HG02970 (cell line): ENCODE data around the gene MADCAM1.
"Not testable (repeated sequence)": the region's sequence is repeated elsewhere in the genome, so short reads cannot be mapped to it uniquely, and the experiment has no call there.

Experiments
- ATAC-seq: cut with Tn5 transposase; IDR thresholded peaks from one replicate; pipeline ENCODE4 v1.9.1; 2021; ENCODE audit warnings: mild to moderate bottlenecking, moderate library complexity, moderate number of reproducible peaks; ENCODE audit not compliant: unreplicated experiment, low FRiP score

The MADCAM1 gene

DNA sequence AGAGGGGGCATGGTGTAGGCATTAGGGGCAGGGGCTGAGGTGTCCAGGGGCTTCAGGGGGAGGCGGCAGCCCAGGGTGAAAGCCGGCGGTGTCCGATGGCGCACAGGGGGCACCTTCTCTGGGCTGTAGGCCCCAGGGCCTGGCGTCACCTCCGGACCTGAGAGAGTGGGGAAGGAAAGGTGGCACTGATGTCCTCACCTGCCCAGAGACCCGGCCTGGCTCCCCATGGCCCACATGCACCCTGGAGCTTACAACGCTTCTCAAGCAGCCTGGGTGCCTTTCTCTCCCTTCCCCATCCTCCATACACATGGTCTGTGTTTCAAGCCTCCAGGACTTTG lies 32.1 kb upstream of the MADCAM1 start:
- ATAC-seq: no peak

DNA sequence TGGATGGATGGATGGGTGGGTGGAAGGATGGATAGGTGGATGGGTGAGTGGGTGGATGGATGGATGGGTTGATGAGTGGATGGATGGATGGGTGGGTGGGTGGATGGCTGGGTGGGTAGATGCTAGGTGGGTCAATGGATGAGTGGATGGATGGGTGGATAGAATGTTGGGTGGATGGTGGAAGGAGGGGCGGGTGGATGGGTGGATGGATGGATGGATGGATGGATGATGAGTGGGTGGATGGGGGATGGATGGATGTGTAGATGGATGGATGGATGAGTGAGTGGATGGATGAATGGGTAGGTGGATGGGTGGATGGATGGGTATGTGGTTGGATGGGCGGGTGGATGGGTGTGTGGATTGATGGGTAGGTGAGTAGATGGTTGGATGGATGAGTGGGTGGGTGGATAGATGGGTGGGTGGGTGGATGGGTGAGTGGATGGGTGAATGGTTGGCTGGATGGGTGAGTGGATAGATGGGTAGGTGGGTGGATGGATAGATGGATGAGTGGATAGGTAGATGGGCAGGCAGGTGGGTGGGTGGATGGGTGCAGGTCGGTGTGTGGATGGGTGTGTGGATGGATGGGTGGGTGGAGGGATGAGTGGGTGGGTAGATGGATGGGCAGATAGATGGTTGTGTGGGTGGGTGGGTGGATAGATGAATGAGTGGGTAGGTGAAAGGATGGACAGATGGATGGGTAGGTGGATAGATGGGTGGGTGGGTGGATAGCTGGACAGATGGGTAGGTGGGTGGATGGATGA lies 31.1 kb upstream of the MADCAM1 start:
- no peak for ATAC-seq

DNA sequence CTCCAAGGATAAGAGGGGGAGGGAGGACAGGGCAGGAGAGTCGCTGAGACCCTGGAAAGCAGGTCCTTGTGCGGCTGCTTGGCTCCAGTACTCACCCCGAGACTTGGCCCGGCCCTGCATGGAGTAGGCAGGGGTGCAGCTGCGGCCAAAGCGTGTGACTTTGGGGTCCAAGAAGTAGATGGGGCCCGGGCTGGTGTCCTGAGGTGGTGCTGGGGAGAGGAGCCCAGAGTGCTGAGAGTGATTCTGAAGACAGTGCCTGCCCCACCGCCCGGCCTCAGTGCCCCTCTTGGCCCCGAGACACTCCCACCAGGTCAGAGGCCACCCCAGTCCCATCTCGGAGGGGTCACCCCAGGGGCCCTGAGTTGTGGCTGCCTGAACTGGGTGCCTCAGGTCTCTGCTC lies 28.7 kb upstream of the MADCAM1 start:
- ATAC-seq: no peak

DNA sequence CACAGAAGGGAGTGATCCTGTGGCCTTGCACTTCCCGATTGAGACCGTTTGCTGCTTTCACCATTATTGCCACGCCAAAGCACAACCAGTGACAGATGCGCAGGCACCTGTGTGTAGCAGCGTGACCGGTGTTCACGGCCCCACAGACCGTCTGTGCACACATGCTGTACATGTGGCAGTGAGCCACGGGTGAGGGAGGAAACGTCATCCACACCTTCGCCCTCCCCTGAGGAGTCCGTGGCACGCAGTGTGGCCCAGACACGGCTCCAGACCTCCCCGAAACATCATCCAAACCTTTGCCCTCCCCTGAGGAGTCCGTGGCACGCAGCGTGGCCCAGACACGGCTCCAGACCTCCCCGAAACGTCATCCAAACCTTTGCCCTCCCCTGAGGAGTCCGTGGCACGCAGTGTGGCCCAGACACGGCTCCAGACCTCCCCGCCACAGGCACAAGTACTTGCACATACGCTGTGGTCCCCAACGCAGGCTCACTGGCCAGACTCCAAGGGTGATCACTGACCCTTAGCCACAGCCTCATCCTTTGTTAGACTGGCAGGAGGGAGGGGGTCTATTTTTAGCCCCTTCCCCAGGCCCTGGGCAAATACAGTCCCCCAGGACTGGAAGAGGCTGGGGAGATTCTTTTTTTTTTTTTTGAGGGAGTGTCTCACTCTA lies 27.6 kb upstream of the MADCAM1 start:
- no peak for ATAC-seq

DNA sequence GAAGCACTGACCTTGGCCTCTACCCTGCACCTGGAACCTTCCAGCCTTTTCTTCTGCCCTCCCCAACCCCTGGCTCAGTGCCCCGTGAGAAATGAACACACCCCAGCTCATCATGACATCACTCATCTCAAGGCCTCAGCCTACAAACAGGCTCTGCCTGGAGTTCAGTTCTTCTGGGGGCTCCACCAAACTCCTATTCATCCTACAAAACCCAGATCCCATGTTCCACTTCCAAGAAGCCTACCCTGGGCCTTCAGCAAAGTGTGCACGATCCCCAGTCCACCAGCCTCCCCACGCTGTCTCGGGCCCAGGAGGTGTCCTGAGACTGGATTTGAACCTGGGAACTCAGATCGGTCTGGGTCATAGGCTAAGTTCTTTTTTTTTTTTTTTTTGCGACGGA lies 26.5 kb upstream of the MADCAM1 start:
- ATAC-seq: no peak

DNA sequence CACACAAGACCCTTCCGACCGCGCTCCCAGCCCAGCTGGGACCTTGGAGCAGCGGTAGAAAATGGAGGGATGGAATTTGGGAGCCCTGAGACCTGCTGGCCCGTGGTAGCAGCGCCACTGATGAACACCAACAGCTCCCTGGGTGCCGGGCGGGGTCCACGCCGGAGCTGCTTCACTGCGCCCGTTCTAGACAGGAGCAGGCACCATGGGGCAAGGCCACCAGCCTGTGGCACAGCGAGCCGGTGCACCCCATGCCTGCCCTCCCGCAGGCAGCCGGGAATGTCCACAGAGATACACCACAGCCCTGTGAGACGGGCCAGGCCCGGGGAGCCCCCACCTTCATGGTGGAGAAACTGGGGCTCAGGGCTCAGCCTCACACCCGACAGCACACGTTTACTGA lies 25.6 kb upstream of the MADCAM1 start:
- no peak for ATAC-seq

DNA sequence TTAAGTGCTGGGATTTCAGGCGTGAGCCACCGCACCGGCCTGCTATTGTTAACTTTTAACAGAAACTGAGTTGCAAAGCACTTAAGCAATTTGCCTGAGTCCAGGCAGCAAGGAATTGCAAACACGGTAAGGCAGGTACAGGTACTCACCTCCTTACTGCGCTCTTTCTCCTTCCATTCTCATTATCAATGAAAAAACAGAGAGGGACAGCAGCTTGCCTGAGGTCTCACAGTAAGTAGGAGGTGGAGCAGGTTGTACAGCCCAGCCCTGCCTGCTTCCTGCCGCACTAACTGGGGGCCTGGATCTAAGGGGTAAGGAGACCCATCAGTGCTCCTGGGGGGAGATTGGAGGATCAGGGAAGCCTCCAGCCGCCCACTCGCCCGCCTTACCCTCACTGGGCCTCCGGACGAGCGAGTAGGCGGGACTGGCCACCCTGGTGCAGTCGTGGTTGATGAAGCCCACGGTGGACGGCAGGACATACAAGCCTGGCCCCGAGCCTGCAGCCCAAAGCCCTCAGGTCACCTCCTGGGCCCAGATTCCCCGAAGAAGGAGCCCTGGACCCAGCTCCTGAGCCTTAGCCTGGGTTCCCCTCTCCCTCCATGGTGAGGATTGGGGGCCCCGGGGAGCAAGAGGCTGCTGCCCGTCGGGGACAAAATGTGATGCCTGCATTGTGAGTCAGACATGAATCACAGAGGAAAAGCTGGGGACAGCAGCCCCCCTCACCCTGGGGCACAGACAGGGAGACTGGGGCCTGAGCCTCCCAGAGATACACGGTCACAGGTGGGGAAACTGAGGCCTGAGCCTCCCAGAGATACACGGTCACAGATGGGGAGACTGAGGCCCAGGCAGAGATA lies 24.1 kb upstream of the MADCAM1 start:
- no peak for ATAC-seq

DNA sequence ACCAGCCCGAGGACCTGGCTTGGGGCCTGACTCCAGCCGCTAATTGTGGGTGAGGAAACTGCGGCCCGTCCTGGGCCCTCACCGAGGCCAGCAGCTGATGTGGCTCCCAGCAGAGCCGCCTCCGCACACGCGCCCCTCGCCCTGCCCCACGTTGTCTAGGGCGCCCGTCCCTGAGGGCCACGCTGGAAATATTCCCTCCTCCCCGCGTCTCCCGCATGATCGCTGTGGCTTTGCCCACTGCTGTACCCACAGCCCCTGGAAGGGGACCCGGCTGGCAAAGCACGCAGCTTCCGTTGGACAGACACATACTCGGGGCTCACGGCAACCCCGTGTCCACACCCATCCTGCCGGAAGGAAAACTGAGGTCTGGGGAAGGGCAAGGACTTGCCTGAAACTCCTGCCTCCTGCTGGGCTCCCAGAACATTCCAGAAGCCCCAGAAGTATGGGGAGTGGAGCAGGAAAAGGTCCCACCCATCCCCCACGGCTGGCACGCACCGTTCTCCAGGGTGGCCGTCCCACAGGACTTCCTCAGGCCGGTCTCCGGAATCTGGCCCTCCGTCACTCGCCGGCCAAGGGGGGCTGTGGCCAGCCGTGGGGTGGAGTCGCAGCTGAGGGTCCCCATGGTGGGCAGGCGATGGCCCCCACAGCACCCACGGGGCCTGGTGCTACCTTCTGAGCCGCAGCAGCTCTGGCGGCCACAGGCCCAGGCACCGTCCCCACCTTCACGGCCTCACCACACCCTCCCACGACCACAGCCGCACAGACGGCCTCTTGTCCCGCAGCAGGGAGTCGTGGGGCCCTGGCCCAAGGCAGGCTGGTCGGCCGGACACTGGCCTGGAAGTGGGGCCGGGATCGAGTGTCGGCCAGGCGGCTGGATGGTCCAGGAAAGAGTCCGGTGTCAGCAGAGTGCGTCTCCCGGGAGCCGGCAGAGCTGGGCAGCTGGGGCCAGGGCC lies 21.9 kb upstream of the MADCAM1 start:
- no peak for ATAC-seq

DNA sequence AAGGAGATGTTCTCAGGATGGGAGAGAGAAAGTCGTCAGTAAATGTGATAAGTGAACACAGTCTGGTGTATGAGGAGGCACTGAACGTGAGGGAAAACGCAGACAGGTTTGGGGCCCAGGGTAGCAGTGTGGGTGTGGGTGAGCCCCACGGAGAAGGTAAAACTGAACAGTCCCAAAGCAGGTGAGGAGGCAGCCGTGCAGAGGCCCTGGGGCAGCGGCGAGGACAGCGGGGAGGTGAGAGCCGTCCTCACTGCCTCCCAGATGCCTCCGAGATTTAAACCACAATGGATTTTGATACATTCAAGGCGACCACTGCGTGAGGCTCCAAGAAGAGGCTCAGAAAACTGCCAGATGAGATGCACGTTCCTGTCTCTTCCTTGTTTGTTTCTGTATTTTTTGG lies 20.9 kb upstream of the MADCAM1 start:
- no peak for ATAC-seq

DNA sequence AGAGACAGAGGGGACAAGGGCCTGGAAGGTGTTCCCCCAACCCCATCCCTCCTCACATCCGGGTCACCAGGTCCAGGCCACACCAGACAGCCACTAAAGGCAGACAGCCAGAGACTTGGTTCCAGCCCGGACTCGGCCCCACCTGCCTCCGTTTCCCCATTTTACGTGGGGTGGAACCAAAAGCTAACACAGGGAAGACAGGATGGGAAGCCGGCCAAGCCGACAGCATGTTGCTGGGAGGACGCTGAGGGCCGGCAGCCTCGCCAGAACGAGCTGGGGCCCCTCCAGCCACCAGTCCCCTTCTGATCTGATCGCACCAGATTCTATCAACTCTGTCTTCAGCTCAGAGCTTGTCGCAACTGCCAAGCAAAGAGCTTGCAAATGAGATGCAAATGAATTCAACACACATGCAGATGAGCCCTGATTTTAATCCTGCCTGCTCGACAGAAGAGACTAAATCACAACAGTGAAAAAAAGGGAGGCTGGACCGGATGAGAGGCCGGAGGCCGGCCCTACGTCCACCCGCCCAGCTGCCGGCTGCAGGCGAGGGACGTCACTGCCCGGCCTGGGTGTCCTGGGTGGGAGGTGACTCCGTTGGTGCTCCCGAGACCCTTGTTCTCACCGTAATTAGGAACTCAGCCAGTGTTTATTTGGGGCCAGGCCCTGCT lies 17.9 kb upstream of the MADCAM1 start:
- no peak for ATAC-seq

DNA sequence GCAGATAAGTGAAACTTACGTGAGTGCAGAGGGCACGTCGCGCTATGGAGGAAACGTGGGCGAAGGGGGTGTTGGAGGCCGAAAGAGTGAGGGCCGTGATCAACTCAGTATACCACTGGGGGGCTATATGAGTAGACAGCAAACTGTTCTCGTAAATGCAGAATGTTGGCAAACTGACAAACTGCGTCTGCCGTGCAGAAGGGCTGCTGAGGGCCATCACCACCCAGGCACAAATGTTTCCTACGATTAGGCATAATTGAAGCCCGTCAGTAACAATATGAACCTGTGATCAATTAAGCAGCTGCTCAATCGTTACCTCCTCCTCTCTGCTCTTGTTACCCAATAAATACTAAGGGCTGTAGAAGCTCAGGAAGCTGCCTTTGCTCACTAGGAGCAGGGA lies 17.3 kb upstream of the MADCAM1 start:
- ATAC-seq: no peak

DNA sequence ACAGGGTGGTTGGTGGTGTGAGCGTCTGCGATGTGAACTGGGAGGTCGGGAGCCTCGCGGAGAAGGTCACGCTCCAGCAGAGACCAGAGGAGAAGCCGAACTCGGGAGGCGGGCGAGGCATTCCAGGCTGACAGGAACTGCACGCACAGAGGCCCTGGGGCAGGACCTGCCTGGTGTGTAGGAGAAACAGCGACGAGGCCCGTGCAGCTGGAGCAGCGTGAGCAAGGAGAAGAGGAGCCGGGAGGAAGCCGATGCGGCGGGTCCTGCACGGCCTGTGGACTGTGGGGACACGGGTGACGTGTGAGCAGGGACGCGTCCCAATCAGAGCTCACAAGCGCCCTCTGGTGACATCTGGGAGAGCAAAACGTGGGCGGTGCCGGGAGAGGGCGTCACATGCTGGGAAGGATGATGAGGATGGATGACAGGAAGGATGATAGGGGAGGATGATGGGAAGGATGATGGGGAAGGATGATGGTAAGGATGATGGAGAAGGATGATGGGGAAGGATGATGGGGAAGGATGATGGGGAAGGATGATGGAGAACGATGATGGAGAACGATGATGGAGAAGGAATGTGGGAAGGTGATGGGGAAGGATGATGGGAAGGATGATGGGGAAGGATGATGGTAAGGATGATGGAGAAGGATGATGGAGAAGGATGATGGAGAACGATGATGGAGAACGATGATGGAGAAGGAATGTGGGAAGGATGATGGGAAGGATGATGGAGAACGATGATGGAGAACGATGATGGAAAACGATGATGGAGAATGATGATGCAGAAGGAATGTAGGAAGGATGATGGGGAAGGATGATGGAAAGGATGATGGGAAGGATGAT lies 16.1 kb upstream of the MADCAM1 start:
- ATAC-seq: no peak

DNA sequence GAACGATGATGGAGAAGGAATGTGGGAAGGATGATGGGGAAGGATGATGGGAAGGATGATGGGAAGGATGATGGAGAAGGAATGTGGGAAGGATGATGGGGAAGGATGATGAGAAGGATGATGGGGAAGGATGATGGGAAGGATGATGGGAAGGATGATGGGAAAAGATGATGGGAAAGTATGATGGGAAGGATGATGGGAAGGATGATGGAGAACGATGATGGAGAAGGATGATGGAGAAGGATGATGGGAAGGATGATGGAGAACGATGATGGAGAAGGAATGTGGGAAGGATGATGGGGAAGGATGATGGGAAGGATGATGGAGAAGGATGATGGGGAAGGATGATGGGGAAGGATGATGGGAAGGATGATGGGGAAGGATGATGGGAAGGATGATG lies 15.2 kb upstream of the MADCAM1 start:
- not testable (repeated sequence) for ATAC-seq

DNA sequence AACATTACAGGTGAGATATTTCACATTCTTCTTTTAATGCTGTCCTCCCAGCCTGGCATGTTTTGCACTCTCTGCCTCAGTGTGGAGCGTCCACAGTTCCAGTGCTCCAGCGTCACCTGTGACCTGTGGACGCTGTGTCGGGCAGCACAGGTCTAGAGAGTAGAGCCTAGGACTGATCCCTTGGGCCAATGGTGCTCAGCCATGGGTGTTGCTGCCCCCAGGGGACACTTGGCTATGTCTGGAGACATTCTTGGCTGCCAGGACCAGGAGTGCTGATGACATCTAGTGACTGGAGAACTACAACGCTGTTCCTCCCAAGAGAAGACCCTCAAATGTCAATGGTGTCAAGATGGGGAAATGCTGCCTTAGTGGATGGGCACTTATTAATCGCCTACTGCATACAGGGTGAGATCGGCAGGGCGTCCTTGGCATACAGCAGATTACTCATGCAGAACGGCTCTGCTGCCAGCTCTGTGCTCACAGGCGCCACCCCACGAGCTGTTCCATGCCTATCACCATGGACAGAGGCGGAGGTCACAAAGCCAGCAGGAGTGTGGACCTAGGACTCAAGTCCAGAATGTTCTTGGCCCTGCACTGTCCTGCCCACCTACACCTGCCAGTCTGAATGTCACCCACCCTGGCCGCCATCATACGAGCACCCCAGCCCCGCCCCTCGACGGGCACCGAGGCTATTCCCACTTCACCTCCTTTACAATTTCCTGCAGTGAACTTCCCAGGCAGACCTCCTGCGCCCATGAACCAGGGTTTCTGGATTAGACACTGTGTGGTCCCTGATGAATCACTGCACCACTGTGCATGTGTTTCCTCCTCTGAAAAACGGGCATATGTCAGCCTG lies 13.9 kb upstream of the MADCAM1 start:
- ATAC-seq: no peak

DNA sequence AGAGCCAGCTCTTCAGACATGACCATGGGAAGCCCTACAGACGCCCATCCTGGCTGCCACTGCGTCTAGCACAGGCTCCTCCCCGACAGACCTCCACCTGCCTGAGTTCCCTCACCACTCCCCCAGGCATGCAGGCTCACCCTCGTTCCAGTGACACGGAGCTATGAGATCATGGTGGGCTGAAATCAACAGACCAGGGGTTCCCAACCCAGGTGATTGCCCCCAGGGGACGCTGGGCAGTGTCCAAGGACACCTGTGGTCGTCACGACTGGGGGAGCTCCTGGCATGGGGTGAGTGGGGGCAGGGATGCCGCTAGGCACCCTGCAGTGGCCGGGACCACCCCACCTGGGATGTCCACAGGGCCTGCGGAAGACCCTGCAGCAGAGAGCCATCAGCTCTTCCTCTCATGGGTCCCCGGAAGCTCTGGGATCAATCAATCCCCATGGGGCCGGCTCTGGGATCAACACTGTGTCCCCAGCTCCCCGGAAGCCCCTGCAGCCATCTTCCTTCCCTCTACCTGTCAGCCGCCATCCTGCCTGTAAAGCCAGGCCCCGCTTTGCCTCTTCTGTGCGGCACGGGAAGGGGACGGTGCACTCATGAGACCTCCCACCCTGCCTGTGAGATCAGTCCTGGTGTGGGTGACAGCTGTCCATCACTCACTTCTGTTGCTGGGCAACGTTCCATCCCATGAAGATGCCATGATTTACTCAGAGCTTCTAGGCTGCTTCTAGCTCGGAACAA lies 12.8 kb upstream of the MADCAM1 start:
- no peak for ATAC-seq

DNA sequence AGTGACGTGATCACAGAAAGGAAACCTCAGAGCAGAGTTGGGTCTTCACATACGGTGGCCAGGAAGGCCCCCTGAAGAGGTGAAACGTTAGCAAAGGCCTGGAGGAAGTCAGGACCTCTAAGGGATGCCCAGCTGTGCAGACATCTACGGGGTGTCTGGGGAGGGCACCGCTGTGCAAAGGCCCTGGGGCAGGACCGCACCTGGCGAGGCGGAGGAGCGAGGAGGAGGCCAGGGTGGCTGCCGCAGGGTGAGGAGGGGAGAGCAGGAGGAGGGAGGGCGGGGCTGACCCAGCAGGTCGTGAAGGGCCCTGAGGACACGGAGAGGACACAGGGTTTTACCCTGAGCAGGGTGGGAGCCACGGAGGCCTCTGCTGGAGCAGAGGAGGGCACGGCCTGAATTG lies 11.8 kb upstream of the MADCAM1 start:
- ATAC-seq: no peak

DNA sequence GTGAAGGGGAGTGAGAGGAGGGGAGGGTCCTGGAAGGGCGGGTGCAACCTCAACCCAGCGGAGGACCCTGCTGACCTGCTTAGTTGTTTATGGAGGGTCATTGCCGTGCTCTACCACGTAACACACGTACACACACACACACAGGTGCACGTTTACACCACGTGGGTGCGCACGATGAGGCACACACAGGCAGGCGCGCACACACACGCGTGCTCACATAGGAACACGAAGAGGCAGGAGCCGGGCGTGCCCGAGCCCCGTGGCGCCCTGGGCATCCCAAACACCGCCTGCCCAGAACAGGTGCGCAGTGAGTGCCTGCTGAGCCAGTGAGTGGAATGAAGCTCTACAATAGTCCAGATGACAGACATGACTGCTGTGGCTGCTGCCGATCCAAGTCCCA lies 11.2 kb upstream of the MADCAM1 start:
- ATAC-seq: no peak
